NOMO-1 treated with dmso at 0.1 percent for 144 hours (cell line): ENCODE data around the gene UTP14C.
"Not testable (repeated sequence)": the region's sequence is repeated elsewhere in the genome, so short reads cannot be mapped to it uniquely, and the experiment has no call there.

ENCODE experiments used
- DNase-seq: peaks from one replicate; lab custom pipeline; 2025; ENCODE audit not compliant: unreplicated experiment; lab: John Stamatoyannopoulos, UW

UTP14C gene

GRCh38 chr13:52024481-52024880 lies at the start of gene UTP14C:
TSS of gene UTP14C (plus strand) at chr13:52024691. CDS start at chr13:52028805, 4,114 bp downstream.
- no peak for DNase-seq

- DNase-seq, result no peak
These were observed 48.1 kb upstream of the UTP14C start for GRCh38 chr13:51976423-51976822.

GRCh38 chr13:51976890-51977289 lies 47.6 kb upstream of the UTP14C start:
- no peak for DNase-seq

- DNase-seq, result no peak
These were observed 46.9 kb upstream of the UTP14C start for GRCh38 chr13:51977625-51978024.

GRCh38 chr13:51978796-51979556 lies 45.5 kb upstream of the UTP14C start:
- no peak for DNase-seq

GRCh38 chr13:51980908-51981307 lies 43.6 kb upstream of the UTP14C start:
- no peak for DNase-seq

GRCh38 chr13:51981355-51981754 lies 43.1 kb upstream of the UTP14C start:
- no peak for DNase-seq

GRCh38 chr13:51983292-51983691 lies 41.2 kb upstream of the UTP14C start:
- DNase-seq, result not testable (repeated sequence)

GRCh38 chr13:51984904-51985303 lies 39.6 kb upstream of the UTP14C start:
- not testable (repeated sequence) for DNase-seq

GRCh38 chr13:51988988-51989618 lies 35.4 kb upstream of the UTP14C start:
- no peak for DNase-seq

GRCh38 chr13:51993713-51994112 lies 30.8 kb upstream of the UTP14C start:
- no peak for DNase-seq

GRCh38 chr13:51995677-51996551 lies 28.6 kb upstream of the UTP14C start:
- DNase-seq, result no peak

- no peak for DNase-seq
These were observed 27.9 kb upstream of the UTP14C start for GRCh38 chr13:51996641-51997040.

- DNase-seq, result no peak
These were observed 27.3 kb upstream of the UTP14C start for GRCh38 chr13:51997186-51997585.

- DNase-seq, result no peak
These were observed 26.7 kb upstream of the UTP14C start for GRCh38 chr13:51997641-51998330.

- no peak for DNase-seq
These were observed 25.6 kb upstream of the UTP14C start for GRCh38 chr13:51998723-51999509.

- DNase-seq, result no peak
These were observed 25.0 kb upstream of the UTP14C start for GRCh38 chr13:51999510-51999911.

GRCh38 chr13:51999921-52000320 lies 24.6 kb upstream of the UTP14C start:
- no peak for DNase-seq

- DNase-seq, result peak; percentile 21
These were observed 23.3 kb upstream of the UTP14C start for GRCh38 chr13:52001120-52001731.

- DNase-seq, result no peak
These were observed 22.1 kb upstream of the UTP14C start for GRCh38 chr13:52002361-52002760.
